GM19467 (cell line): ENCODE measurements around the gene PGS1.

Source experiments
- ATAC-seq: cut with Tn5 transposase; IDR thresholded peaks from one replicate; pipeline ENCODE4 v1.9.1; 2021; ENCODE audit warnings: mild to moderate bottlenecking, moderate library complexity; ENCODE audit not compliant: unreplicated experiment

Gene PGS1

DNA sequence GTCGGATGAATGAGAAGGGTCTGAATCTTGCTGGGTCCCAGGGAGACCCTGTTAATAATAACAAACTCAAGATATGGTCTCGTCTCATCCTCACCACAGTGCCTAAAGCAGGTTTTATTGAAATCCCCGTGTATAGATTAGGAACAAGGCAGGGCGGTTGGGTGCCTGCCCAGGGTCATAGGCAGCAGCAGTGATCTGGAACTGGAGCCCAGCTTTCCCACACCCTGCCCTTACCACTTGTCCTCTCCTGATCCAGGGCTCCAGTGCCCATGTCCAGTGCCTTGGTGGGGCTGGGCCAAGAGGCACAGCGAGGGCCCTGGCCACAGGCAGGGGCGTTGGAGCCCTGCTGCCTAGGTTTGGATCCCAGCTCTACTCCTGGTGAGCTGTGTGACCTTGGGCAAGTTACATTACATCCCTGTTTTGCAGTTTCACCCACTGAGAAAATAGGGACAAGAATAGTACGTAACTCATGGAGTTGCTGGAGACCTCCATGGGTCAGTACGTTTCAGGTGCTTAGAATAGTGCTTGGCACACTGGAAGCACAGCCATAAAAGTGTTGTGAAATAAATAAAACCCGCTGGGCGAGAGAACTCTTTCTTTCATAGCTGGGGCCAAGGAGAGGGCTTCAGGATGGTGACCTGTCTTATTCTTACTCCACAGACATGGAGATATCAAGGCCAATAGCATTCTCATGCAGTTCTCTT is 32.5 kb upstream of the PGS1 start:
- ATAC-seq = no peak

DNA sequence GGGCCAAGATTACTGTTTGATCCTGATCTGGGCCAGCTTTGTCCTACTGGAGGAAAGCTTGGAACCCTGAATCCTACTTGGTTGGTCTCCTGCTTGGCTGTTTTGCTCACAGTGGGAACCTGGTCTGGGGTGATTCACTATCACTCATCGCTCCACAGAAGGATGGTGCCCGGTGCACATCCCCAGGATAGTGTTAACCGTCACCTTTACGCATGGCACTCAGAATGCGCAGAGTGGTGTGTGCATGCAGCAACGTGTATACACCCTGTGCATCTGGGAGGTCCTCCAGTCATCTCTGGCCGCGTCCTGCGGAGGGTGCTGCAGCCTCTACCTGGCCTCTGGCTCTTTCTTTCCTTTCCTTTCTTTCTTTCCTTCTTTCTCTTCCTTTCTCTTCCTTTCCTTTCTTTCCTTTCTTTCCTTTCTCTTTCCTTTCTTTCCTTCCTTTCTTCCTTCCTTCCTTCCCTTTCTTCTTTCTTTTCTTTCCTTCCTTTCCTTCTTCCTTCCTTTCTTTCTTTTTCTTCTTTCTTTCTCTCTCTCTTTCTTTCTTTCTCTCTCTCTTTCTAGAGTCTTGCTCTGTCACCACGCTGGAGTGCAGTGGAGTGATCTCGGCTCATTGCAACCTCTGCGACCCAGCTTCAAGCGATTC is 31.7 kb upstream of the PGS1 start:
- no peak for ATAC-seq

DNA sequence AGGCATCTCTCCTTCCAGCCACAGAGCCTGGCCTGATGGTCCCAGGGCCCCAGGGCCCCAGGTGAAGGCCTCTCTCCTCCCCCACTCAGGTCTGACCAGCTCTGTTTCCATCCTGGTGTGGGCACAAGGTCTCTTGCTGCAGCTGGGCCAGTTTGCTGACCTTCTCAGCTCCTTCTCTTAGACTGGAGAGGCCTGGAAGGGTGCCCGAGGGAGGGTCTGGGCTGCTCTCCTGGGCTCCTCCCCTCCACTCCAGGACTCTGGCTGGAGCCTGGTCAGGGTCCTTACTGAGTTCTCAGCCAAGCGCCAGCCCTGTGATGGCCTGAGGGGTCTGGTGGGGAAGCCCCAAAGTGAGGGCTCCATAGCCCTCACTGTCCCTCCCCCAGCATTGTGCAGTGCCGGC is 31.0 kb upstream of the PGS1 start:
- no peak for ATAC-seq

DNA sequence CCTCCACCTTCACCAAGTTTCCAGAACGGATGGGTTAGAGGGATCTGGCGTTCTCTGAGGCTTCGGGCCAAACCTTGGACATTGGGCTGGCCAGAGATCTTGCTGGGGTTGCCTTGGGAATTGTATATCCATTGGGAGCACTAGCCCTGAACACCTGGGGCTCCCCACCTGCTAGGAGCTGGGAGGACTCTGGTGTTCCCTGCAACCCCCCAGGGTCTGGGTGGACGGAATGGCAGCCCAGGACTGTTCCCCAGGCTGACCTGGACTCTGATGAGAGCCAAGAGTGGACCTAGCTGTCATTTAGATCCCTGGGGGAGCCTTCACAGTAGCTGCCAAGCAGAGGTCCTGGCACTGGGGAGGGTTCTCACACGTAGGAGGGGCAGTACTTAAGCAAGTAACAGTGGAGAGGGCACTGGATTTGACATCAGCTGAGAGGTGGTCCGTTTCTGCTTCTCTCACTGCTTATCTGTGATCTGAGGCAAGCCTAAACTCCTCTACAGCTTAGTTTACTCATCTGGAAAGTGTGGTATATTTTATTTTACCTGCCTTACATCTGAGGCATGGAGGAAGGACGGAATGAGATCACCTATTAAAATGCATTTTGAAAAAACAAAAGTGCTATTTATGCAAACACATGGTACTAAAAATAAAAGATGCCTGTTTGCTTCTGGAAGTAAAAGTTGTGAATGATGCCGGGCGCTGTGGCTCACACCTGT is 30.2 kb upstream of the PGS1 start:
- no peak for ATAC-seq

DNA sequence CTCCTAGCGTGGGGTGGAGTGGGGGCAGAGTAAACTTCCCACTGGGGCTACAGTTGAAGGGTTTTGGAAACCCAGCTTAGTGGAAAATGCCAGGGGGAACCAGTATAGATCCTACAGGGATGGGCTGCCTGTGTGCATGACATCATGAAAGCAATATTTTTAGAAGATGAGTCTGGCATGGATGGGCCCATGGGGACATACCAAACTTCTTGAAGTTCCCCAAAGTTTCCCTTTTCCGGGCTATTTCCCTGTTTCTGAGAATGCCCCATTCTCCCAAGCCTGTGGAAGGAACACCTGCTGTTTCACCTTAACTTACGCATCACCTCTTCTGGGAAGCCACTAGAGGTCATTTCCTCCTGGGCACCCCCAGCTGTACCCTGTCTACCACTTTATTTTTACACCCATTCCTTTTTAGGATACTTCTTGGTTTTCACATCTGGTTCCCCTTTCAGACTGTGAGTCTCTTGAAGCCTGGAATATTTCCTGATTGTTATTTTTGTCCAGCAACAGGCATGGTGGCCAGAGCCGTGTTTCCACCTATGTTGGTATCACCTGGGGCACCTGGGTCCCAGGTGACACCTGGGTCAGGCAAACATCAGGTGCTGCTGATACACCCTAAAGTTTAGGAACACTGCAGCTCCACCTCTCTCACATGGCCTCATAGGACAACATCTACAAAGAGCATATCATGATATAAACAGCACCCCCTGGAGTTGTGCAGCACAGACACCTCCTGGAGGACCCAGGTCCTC is 28.4 kb upstream of the PGS1 start:
- no peak for ATAC-seq

GRCh38 chr17:78351449-78352006 is 26.9 kb upstream of the PGS1 start:
- no peak for ATAC-seq

DNA sequence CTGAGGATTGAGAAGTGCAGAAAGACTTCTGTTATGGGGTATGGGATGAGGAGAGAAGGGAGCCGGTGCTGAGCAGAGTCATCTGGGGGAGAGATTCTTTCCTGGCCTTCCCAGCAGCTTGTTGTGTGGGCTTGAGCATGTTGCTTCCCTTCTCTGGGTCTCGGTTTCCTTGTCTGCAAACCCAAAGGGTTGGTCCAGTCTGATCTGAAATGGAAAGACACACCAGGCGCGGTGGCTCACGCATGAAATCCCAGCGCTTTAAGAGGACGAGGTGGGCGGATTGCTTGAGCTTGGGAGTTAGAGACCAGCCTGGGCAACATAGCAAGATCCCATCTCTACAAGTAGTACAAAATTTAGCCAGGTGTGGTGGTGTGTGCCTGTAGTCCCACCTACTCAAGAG is 24.6 kb upstream of the PGS1 start:
- no peak for ATAC-seq

GRCh38 chr17:78355045-78355641 is 23.3 kb upstream of the PGS1 start:
- no peak for ATAC-seq

DNA sequence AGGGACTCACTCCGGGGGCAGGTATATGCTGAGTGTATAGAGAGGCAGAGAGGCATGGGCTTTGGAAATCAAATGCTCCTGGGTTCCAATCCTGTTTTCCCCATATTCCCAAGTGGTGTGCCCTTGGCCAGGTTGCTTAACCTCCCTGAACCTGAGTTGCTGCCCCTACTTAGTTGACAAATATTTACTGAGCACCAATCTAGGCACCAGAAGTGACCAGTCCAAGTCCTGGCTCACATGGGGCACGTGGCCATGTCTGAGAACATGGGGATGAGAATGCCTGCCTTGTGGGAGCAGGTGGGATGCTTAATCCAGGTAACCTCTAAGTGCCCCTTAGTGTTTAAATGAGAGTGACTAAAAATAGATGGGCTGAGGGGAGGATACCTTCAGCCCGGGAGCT is 22.7 kb upstream of the PGS1 start:
- ATAC-seq = no peak

DNA sequence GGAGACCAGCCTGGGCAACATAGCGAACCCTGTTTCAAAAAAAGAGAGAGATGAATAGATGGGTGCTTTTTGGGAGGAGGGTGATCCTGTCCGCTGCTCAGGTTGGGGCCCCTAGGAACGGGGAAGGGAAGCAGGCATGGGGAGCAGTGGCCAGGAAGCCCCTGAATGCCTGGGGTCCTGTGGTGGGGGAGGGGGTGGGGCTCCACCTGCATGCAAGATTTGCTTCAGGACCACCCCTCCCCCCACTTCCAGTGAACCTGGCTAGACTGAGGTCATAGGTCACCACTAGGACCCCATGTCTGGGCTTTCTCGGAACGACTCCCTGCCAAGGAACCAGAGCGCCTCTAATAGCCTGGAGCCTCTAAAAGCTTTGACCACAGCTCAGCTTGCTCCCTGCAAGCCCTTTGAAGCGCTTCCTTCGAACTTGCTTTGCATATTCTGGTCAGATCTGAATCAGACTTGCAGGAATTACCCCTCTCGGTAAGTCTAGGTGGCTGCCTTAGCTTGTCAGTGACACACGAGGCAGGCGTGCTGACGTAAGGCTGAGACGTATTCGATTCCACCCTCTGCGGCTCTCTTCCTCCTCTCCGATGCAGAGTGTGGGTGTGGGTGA is 22.2 kb upstream of the PGS1 start:
- ATAC-seq = peak; percentile 51

GRCh38 chr17:78357177-78357586 is 21.3 kb upstream of the PGS1 start:
- no peak for ATAC-seq

- no peak for ATAC-seq
Measured at GRCh38 chr17:78357672-78358537, 20.5 kb upstream of the PGS1 start.

DNA sequence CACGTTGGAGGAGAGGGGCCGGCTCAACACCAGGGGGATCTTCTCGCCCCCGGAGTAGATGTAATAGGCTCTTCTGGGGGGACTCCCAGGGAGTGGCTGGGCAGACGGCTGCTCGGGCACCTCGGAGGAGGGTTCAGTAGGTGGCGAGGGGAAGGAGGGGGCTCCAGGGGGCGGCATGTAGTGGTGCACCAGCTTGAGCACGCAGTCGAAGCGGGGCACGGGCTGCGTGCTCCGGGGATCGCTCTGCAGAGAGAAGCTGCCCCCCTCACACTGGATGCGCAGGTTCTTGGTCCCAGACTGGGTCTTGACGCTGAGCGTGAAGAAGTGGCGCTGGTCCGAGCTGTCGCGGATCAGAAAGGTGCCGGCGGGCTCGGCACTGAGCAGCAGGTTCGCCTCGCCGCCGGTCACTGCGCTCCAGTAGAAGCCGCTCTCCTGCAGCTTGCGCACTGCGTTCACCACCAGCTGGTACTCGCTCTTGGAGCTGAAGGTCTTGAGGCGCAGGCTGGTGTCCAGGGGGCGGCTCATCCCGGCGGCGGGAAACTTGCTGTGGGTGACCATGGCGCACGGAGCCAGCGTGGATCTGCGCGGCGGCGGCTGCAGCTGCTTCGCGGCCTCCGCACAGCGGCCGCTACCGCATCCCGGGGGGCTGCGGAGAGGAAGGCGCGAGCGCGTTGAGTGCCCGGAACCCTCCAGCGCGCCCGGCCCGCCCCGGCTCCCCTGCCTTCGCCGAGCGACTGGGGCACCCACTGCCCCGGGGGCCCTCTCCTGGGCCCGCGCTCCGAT is 19.7 kb upstream of the PGS1 start:
- ATAC-seq = no peak

DNA sequence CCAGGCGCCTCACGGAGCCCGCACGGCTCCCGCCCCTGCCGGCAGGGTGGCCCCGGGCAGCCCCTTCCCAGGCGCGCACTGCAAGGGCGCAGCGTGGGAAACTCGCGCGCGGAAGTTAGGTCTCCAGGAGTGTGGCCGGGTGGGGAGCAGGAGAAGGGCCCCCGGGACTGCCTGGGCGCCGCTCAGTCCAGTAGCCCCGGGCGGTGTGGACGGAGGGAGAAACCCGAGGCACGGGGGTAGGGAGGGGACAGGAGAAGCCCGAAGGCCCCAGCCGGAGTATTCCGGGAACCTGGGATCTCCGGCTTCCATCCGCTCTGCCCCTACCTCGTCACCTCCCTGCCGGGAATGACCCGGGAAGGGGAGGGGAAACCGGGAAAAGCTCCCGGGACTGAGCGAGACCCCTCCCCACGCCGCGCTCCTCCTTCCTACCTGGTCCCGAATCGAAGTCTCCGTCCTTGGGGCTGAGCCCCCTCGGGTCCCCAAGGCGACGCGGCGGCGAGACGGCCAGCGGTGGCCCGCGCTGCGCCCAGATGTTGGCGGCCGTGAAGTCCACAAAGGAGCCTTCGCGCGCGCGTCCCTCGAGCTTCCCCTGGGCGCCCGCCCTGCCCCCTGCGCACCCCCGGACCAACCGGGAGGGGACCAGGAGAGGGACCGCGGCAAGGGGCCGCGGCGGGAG is 19.0 kb upstream of the PGS1 start:
- no peak for ATAC-seq

GRCh38 chr17:78359997-78360370 is 18.5 kb upstream of the PGS1 start, which contains the start of gene SOCS3:
Gene SOCS3 (minus strand): TSS chr17:78360077. CDS start chr17:78359095, 982 bp downstream.
- ATAC-seq = peak; percentile 46

- peak; percentile 3 for ATAC-seq
Measured at GRCh38 chr17:78360371-78361224, 17.9 kb upstream of the PGS1 start.

- no peak for ATAC-seq
Measured at GRCh38 chr17:78361225-78361701, 17.2 kb upstream of the PGS1 start.
